Astrocyte (in vitro differentiated cells and primary cell): ENCODE results near the gene CDC42EP3. TPM values are rescaled to one million over a fixed set of nuclear protein-coding genes. Genes with fewer than 3 reads are reported as not detected.

Source experiments
- DNase-seq: peaks from one replicate; pipeline ENCODE4 v3.0.0-alpha.2; 2010; ENCODE audit warnings: low read depth
- FAIRE-seq: peaks from 2 replicates; lab custom pipeline; 2011; peaks lifted over from hg19 to GRCh38; lab: Jason Lieb, UNC
- H2AFZ ChIP-seq: 2 replicates; pipeline ENCODE4 v1.6.0; 2012; ENCODE audit warnings: low read depth, low read length, inconsistent platforms
- H3K27ac ChIP-seq: 2 replicates; pipeline ENCODE4 v1.5.1; 2011; ENCODE audit warnings: low read depth, low read length, inconsistent platforms
- H3K27me3 ChIP-seq: 2 replicates; pipeline ENCODE4 v1.6.0; 2011; ENCODE audit warnings: low read length, inconsistent platforms; ENCODE audit not compliant: insufficient read depth
- H3K36me3 ChIP-seq: 2 replicates; pipeline ENCODE4 v1.5.1; 2011; ENCODE audit warnings: low read length, inconsistent platforms; ENCODE audit not compliant: insufficient read depth
- H3K4me1 ChIP-seq: 2 replicates; pipeline ENCODE4 v1.5.1; 2011; ENCODE audit warnings: low read length, inconsistent platforms; ENCODE audit not compliant: insufficient read depth
- H3K4me2 ChIP-seq: 2 replicates; pipeline ENCODE4 v1.6.0; 2012; ENCODE audit warnings: low read length, inconsistent platforms
- H3K4me3 ChIP-seq: 2 replicates; pipeline ENCODE4 v1.5.1; 2011; ENCODE audit warnings: low read depth, mild to moderate bottlenecking, low read length, inconsistent platforms; ENCODE audit not compliant: insufficient read depth
- H3K79me2 ChIP-seq: 2 replicates; pipeline ENCODE4 v1.6.0; 2012; ENCODE audit warnings: mild to moderate bottlenecking, low read length, inconsistent platforms; ENCODE audit not compliant: insufficient read depth
- H3K9ac ChIP-seq: 2 replicates; pipeline ENCODE4 v1.6.0; 2012; ENCODE audit warnings: mild to moderate bottlenecking, low read length, inconsistent platforms
- H3K9me3 ChIP-seq: 2 replicates; pipeline ENCODE4 v1.5.1; 2012; ENCODE audit warnings: low read depth, mild to moderate bottlenecking, low read length, inconsistent platforms; ENCODE audit not compliant: insufficient read depth
- H4K20me1 ChIP-seq: 2 replicates; pipeline ENCODE4 v1.6.0; 2012; ENCODE audit warnings: low read length, inconsistent platforms; ENCODE audit not compliant: insufficient read depth
- H3K27ac Mint-ChIP-seq: one replicate; pipeline ENCODE4 v1.8.0; 2021; ENCODE audit warnings: mild to moderate bottlenecking, mixed read lengths; ENCODE audit not compliant: unreplicated experiment
- H3K27me3 Mint-ChIP-seq: one replicate; pipeline ENCODE4 v1.8.0; 2021; ENCODE audit warnings: low read depth, mixed read lengths; ENCODE audit not compliant: unreplicated experiment
- H3K36me3 Mint-ChIP-seq: one replicate; pipeline ENCODE4 v1.8.0; 2021; ENCODE audit warnings: low read depth, mixed read lengths; ENCODE audit not compliant: unreplicated experiment
- H3K4me1 Mint-ChIP-seq: one replicate; pipeline ENCODE4 v1.8.0; 2021; ENCODE audit warnings: low read depth, mixed read lengths; ENCODE audit not compliant: unreplicated experiment
- H3K4me3 Mint-ChIP-seq: one replicate; pipeline ENCODE4 v1.8.0; 2021; ENCODE audit warnings: mild to moderate bottlenecking, moderate library complexity, mixed read lengths; ENCODE audit not compliant: unreplicated experiment
- H3K9me3 Mint-ChIP-seq: one replicate; pipeline ENCODE4 v1.8.0; 2021; ENCODE audit warnings: mild to moderate bottlenecking, mixed read lengths; ENCODE audit not compliant: unreplicated experiment
- EZH2 ChIP-seq: IDR thresholded peaks from 2 replicates; pipeline ENCODE4 v1.6.1; 2012; ENCODE audit warnings: mild to moderate bottlenecking, low read length, inconsistent platforms; ENCODE audit not compliant: insufficient read depth
- total RNA-seq: library from RNA; stranded (reverse); gene quantifications from 2 replicates; pipeline ENCODE4 v1.2.1, GENCODE V29; 2021
- TF ChIP-seq, protein P1 (sequence below): IDR thresholded peaks from 2 replicates; pipeline ENCODE4 v1.5.1; 2011; ENCODE audit warnings: low read depth, mild to moderate bottlenecking, inconsistent platforms, low read length, moderate library complexity; ENCODE audit not compliant: insufficient read depth

The CDC42EP3 gene
- total RNA-seq, 1 donor from 2014 or later, result 94.3 TPM

DNA sequence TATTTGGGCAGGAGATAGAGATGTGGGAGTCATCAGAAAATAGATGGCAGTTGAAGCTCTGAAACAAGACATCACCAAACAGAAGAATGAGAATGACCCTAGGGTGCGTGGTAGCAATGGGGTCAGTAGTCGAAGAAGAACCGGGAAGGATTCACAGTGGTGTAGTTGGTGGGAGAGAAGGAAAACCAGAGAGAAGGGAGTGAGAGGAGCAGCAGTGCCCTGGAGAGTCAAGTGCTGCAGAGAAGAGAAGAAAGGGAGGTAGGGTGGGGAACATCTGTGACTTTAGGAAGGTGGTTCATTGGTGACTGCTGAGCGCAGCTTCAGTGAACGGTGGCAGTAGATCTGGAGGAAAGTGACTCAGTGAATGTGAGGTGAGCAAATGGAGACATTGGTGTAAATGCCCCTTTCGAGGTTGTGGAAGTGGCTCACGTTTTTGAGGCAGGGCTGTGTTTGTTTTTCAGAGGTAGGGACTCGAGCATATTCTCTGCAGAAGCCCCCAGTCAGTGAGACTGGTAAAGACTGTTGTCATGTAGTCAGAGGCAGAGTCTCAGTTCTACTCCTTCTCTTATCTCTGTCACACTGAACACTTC, 36.4 kb downstream of the CDC42EP3 start:
- H3K27me3 ChIP-seq, result no peaks in the 10 kb centered on the region
- no peak overlapping the region for H3K9ac ChIP-seq
- FAIRE-seq (no peak), DNase-seq (no peak)
- Mint-ChIP-seq H3K36me3 (peaks cover under 1% of the 10 kb centered on the region), H3K4me1 (peaks cover 19% of the 10 kb centered on the region), H3K9me3 (no peaks in the 10 kb centered on the region), H3K27me3 (no peaks in the 10 kb centered on the region), H3K27ac (no peak overlapping the region), H3K4me3 (no peak overlapping the region)
- no peak for TF ChIP-seq EZH2
- TF ChIP-seq, protein P1, sequence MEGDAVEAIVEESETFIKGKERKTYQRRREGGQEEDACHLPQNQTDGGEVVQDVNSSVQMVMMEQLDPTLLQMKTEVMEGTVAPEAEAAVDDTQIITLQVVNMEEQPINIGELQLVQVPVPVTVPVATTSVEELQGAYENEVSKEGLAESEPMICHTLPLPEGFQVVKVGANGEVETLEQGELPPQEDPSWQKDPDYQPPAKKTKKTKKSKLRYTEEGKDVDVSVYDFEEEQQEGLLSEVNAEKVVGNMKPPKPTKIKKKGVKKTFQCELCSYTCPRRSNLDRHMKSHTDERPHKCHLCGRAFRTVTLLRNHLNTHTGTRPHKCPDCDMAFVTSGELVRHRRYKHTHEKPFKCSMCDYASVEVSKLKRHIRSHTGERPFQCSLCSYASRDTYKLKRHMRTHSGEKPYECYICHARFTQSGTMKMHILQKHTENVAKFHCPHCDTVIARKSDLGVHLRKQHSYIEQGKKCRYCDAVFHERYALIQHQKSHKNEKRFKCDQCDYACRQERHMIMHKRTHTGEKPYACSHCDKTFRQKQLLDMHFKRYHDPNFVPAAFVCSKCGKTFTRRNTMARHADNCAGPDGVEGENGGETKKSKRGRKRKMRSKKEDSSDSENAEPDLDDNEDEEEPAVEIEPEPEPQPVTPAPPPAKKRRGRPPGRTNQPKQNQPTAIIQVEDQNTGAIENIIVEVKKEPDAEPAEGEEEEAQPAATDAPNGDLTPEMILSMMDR, result no peak
- no peaks in the 10 kb centered on the region for H4K20me1 ChIP-seq
- H3K4me2 ChIP-seq, result no peak overlapping the region
- peaks cover 12% of the 10 kb centered on the region for H3K4me1 ChIP-seq
- H3K27ac ChIP-seq, result peak overlapping the region; percentile 48
- H3K9me3 ChIP-seq, result no peaks in the 10 kb centered on the region
- H2AFZ ChIP-seq, result no peak overlapping the region
- no peaks in the 10 kb centered on the region for H3K79me2 ChIP-seq
- H3K4me3 ChIP-seq, result no peak overlapping the region
- H3K36me3 ChIP-seq, result no peaks in the 10 kb centered on the region

DNA sequence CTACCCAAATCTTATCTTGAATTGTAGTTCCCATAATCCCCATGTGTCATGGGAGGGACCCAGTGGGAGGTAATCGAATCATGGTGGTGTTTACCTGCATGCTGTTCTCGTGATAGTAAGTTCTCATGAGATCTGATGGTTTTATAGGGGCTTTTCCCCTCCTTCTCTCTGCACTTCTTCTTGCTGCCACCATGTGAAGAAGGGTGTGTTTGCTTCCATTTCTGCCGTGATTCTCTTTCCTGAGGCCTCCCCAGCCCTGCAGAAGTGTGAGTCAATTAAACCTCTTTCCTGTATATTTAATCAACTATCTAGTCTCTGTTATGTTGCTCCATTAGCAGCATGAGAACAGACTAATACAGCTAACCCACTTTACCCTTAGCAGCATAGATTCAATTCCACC, 37.6 kb downstream of the CDC42EP3 start:
- Histone ChIP-seq H3K9ac (no peak overlapping the region), H4K20me1 (no peaks in the 10 kb centered on the region), H3K27ac (no peak overlapping the region), H3K36me3 (no peaks in the 10 kb centered on the region), H3K4me3 (no peak overlapping the region), H3K4me1 (peaks cover 21% of the 10 kb centered on the region), H3K79me2 (no peaks in the 10 kb centered on the region), H3K9me3 (no peaks in the 10 kb centered on the region), H2AFZ (no peak overlapping the region), H3K4me2 (no peak overlapping the region), H3K27me3 (no peaks in the 10 kb centered on the region)
- peaks cover 3% of the 10 kb centered on the region for H3K36me3 Mint-ChIP-seq
- no peak overlapping the region for H3K4me3 Mint-ChIP-seq
- no peaks in the 10 kb centered on the region for H3K27me3 Mint-ChIP-seq
- DNase-seq (no peak), FAIRE-seq (no peak)
- H3K27ac Mint-ChIP-seq, result no peak overlapping the region
- TF ChIP-seq, protein P1, result no peak
- TF ChIP-seq EZH2, result no peak
- H3K4me1 Mint-ChIP-seq, result peaks cover 23% of the 10 kb centered on the region
- H3K9me3 Mint-ChIP-seq, result no peaks in the 10 kb centered on the region

DNA sequence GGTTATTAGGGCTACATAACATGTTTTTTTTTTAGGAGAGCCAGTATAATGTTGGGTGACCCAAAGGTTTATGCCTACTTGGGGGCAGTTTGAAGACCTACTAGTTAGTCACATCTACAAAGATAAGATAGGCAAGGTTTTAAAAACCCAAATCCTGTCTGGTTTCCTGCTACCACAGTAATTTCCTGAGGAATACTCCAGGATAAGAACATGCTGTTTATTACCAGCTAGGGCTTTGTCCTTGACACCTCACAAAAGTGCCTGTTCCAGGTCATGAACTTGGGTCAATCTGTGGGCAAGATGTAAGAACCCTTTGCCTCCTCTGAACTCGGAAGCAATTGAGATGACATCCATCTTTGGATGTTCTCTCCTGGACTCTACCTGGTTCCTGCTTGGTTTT, 38.2 kb downstream of the CDC42EP3 start:
- no peak overlapping the region for H3K4me2 ChIP-seq
- no peak for FAIRE-seq

More for the DNA sequence above, 38.2 kb downstream of the CDC42EP3 start:
- no peak for DNase-seq
- H3K27ac ChIP-seq, result no peak overlapping the region
- TF ChIP-seq EZH2, result no peak
- TF ChIP-seq, protein P1, result no peak
- Mint-ChIP-seq H3K4me1 (peaks cover 23% of the 10 kb centered on the region), H3K9me3 (no peaks in the 10 kb centered on the region), H3K4me3 (no peak overlapping the region), H3K36me3 (peaks cover 3% of the 10 kb centered on the region), H3K27me3 (no peaks in the 10 kb centered on the region), H3K27ac (no peak overlapping the region)
- H3K4me1 ChIP-seq, result peaks cover 21% of the 10 kb centered on the region
- H3K36me3 ChIP-seq, result no peaks in the 10 kb centered on the region
- H3K9me3 ChIP-seq, result no peaks in the 10 kb centered on the region
- no peak overlapping the region for H3K9ac ChIP-seq
- no peaks in the 10 kb centered on the region for H3K79me2 ChIP-seq
- H4K20me1 ChIP-seq, result no peaks in the 10 kb centered on the region
- H3K4me3 ChIP-seq, result no peak overlapping the region
- H2AFZ ChIP-seq, result no peak overlapping the region
- H3K27me3 ChIP-seq, result no peaks in the 10 kb centered on the region
